ENCODE data around the gene TBC1D9.

The TBC1D9 gene

DNA sequence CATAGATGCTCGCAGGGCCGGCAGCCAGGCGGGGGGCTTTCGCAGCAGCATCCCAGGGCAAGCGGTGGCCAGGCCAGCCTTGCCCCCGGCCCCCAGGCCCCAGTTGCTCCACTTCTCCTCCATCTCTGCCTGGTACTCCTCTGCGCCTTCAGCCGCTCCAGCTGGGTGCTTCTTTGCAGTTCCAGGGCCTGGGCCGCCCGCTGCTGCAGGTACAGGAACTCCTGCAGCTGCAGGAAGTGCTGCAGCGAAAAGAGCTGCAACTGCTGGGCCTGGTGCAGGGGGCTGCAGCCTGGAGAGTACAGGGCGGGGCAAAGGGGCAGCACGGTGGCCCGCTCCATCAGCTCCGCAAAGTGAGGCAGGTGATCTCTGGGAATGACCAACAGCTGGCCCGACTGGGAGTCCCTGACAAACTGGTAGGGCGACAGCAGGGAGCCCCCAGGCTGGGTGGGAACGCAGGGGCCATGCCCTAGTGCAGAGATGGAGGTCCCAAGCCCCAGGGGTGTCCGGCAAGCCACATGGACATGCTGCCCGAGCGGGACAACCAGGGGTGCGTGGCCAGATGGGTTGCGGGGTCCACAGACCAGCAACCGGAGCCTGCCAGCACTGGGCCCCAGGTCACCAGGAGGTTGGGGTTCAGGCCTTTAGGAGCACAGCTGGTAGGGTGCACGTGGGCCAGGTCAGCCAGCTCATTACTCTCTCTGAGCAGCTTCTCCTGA lies 111.6 kb downstream of the TBC1D9 start:
- POLR2A ChIA-PET (ENCODE audit: low non-redundant PET): no interaction called here
- TF ChIP-seq, protein P1, sequence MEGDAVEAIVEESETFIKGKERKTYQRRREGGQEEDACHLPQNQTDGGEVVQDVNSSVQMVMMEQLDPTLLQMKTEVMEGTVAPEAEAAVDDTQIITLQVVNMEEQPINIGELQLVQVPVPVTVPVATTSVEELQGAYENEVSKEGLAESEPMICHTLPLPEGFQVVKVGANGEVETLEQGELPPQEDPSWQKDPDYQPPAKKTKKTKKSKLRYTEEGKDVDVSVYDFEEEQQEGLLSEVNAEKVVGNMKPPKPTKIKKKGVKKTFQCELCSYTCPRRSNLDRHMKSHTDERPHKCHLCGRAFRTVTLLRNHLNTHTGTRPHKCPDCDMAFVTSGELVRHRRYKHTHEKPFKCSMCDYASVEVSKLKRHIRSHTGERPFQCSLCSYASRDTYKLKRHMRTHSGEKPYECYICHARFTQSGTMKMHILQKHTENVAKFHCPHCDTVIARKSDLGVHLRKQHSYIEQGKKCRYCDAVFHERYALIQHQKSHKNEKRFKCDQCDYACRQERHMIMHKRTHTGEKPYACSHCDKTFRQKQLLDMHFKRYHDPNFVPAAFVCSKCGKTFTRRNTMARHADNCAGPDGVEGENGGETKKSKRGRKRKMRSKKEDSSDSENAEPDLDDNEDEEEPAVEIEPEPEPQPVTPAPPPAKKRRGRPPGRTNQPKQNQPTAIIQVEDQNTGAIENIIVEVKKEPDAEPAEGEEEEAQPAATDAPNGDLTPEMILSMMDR (conservative IDR thresholded peaks at IDR 0.05; ENCODE audit: low read depth): no peak
- no peak overlapping the region for H3K27ac ChIP-seq
- DNase-seq (ENCODE audit: low spot score): no peak
- CTCF ChIA-PET: no interaction called here

DNA sequence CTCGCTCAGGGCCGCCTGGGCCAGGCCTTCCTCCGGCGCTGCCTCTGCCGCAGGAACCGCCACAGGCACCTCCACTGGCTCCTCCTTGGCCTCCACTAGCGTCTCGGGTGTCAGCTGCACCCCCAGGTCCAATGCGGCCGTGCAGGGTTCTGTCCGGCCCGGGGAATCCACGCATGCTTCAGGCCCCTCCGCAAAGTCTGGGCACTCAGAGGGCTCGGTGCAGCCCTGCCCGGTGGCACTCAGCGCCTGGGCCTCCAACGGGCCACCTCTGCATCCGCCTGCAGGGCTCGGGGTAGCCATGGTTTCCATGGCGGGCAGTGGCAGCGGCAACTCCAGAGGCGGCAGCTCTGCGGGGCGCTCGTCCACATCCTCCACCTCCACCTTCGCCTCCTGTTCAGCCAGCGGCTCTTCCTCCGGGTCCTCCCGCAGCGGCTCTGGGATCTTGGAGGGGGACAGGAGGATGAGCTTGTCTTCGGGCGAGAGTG lies 112.6 kb downstream of the TBC1D9 start:
- no peak overlapping the region for H3K27ac ChIP-seq
- ChIA-PET CTCF (no interaction called here), POLR2A (ENCODE audit: low non-redundant PET) (no interaction called here)
- no peak for DNase-seq (ENCODE audit: low spot score)
- TF ChIP-seq, protein P1 (conservative IDR thresholded peaks at IDR 0.05; ENCODE audit: low read depth): no peak

DNA sequence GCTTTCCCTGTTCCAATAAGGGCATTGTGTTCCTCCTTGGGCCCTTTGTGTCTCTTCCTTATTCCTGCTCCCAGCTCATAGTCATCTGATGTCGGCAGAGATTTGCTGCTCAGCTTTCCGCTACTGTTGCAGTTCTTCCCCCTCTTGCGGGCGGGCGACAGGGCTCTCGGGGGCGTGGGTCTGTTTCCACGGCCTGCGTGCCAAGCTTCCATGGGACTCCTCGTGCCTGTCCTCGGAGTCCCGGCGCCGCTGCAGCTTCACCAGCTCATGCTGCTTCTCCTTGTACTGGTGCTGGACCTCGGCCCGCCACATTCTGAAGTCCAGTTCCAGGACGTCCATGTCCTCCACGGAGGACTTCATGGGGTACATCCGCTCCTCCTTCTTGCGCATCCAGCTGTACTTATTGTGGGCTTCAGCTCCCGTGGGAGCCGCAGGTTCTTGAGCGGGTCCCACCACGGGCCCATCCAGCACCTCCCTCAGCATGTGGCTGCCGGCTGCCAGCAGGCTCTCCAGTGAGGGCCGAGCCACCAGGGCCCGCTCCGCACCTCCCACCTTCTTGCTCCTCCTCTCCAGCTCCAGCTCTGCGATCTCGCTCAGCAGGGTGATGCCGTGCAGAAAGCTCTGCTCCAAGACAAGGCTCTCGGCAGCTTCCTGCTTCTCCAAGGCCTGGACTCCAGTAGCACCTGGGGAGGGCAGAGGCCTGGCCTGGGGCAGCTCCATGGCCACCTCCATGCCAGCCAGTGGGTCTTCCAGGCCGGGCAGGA lies 113.3 kb downstream of the TBC1D9 start:
- DNase-seq (ENCODE audit: low spot score): no peak
- TF ChIP-seq, protein P1 (conservative IDR thresholded peaks at IDR 0.05; ENCODE audit: low read depth): no peak
- ChIA-PET POLR2A (ENCODE audit: low non-redundant PET) (no interaction called here), CTCF (interaction anchor here (0.8 kb wide), 1 partner anchor 207 kb away, joined by 5 read pairs; no protein-coding TSS in a partner anchor)
- no peak overlapping the region for H3K27ac ChIP-seq

DNA sequence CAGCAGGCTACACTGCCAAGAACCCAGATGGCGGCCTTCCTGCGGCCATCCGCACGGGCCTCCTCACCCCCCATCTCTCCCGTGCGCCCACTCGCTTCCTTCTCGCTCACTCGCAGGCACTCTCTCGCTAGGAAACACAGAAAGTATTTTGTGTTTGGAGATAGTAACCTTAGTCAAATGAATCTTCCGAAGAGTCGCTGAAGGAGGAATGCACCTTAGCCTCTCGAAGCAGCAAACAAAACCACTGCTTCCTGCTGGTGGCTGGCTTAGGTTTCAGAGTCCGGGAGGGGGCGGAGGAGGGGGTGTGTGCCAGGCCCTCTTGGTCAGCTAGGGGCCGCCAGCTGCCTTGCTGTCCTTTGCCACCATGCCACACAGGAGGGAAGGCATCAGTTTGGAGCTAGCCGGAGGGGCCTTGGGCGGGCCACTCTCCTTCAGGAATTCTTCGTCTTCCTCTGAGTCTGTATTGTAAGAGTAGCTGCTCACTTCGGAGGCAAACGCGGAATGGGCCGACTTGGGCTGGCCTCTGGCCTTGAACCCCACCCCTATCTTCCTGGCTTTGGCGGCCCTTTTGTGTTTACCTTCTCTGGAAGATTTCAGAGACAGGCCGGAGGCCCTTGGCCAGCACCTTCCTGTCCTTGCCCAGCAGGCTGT lies 114.3 kb downstream of the TBC1D9 start:
- TF ChIP-seq, protein P1 (conservative IDR thresholded peaks at IDR 0.05; ENCODE audit: low read depth): no peak
- ChIA-PET CTCF (interaction anchor here (0.8 kb wide), 1 partner anchor 208 kb away, joined by 5 read pairs; no protein-coding TSS in a partner anchor), POLR2A (ENCODE audit: low non-redundant PET) (no interaction called here)
- DNase-seq (ENCODE audit: low spot score): no peak
- no peak overlapping the region for H3K27ac ChIP-seq

DNA sequence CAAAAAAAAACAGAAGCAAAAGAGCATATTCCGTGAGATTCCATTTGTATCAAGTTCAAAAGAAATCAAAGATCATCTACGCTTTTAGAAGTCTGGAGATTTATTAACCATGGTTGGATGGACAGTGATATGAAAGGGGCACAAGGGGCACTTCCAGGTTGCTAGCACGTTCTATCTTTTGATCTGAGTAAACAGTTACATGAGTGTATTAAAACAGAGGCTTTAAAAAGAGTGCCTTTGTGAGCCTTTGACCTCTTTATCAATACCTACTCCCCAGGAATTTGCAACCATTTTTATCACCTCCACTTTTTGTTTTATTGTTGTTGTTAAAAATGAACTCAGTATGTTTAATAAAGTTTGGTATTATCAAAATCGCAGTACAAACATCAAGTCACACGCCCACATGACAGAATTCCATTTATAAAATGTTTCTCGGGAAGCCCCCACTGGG lies 115.1 kb downstream of the TBC1D9 start:
- no peak overlapping the region for H3K27ac ChIP-seq
- ChIA-PET POLR2A (ENCODE audit: low non-redundant PET) (no interaction called here), CTCF (no interaction called here)
- TF ChIP-seq, protein P1 (conservative IDR thresholded peaks at IDR 0.05; ENCODE audit: low read depth): no peak
- no peak for DNase-seq (ENCODE audit: low spot score)

DNA sequence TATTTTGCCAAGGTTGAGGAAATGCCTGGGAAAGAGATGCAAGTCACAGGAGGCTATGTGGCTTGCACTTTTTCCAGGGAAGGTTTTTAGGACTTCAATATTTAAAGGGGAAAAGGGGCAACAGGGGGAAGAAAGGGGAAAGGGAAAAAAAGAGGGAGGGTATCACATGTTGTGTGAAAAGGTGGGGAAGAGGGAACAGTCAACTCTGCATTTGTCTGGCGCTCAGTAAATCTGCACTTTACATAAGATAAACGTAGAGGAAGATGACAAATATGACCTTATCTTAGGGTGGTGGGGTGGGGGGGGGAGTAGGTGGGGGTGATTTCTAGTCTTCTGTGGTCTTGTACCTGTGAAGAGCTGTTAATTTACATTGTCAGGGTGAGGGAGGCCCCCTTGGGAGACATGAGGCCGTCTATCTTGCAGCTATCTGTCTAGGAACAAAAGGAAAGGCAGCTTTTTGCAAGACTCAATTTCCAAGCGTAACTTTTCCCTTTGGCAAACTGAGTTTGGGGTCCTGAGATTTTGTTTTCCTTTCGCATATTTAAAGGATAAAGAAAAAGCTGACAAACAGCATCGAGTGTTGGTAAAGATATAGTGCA lies 115.9 kb downstream of the TBC1D9 start:
- CTCF ChIA-PET: interaction anchor here (0.6 kb wide), 2 partner anchors 35 to 200 kb away, joined by 3 to 4 read pairs; no protein-coding TSS in a partner anchor
- TF ChIP-seq, protein P1 (conservative IDR thresholded peaks at IDR 0.05; ENCODE audit: low read depth): no peak
- H3K27ac ChIP-seq: no peak overlapping the region
- POLR2A ChIA-PET (ENCODE audit: low non-redundant PET): no interaction called here
- no peak for DNase-seq (ENCODE audit: low spot score)
